Stimulated activated CD8-positive, alpha-beta memory T cell treated with anti-CD3 and anti-CD28 coated beads, Interleukin-7, amount 100 ng/mL, for 48 hours (primary cell): ENCODE results near the gene SECISBP2L.

Experiments
- DNase-seq, 2 donors: peaks; one replicate each; pipeline ENCODE4 v3.0.0-alpha.2; 2020; ENCODE audit warnings: low read depth in 1 of 2; ENCODE audit errors: extremely low read depth in 1 of 2

The SECISBP2L gene

DNA sequence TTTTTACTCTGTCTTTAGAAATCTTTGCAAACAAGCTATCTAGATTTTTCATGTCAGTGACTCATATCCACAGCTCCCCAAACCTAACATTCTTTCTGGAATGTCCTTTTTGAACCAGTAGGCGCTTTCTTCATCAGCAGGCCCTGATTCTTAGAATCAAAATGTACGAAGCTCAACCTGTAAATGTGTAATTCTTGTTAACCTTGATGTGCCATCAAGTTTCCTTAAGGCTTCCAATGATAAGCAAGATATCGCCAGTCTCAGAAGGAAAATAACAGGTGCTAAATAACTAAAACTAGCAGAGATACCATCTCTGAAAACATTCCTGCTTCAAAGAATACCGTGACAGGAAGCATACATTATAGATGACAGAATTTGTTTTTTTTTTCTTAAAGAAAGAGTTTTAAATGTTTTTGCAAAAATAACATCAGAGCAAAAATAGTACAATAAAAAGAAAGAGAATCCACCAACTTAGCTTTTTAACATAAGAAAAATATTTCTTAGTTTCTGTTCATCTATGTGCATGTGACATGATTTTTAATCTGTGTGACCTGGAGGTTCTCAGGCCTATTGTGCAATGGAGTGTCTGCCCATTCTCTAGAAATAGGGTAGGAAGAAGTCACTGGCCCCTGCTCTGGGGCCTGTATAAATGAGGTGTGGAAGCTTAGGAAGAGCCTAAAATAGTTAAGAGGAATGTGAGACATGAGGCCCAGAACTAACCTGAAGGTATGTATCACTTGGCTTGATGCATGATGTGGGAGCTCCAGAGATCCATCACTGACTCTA is 14.7 kb upstream of the SECISBP2L start:
- no peak for DNase-seq

- no peak for DNase-seq
These were observed 13.2 kb upstream of the SECISBP2L start for GRCh38 chr15:49059491-49059890.

- no peak for DNase-seq
These were observed 12.3 kb upstream of the SECISBP2L start for GRCh38 chr15:49058559-49058958.

- no peak for DNase-seq
These were observed 9.4 kb upstream of the SECISBP2L start for GRCh38 chr15:49055630-49056029.

GRCh38 chr15:49052662-49053061 is 6.4 kb upstream of the SECISBP2L start:
- no peak for DNase-seq

GRCh38 chr15:49047456-49047855 is 1.2 kb upstream of the SECISBP2L start:
- no peak for DNase-seq

DNA sequence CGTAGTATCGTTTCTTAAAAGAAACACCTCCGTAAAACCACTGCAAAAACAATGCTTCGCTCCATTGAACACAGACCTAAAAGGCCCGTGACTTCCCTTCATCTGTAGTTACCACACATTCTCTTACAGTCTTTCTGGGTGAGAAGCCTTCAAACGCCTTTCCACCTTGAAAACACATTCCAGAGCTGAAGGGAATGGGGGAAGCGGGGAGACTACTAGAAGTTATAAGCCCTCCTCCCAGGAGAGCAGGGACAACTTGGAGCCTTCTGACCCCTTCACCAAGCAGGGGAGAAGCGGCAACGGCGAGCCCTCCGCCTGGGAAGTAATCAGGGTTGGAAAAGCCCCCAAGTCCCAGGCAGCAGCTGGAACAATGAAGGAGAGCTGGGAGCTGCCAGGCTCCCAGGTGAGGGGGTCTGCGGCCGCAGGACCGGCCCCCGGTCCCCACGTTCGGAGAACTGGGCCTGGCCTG is 461 bp downstream of the SECISBP2L start:
- peak in 1 of 2 donors; percentile 1 for DNase-seq

DNA sequence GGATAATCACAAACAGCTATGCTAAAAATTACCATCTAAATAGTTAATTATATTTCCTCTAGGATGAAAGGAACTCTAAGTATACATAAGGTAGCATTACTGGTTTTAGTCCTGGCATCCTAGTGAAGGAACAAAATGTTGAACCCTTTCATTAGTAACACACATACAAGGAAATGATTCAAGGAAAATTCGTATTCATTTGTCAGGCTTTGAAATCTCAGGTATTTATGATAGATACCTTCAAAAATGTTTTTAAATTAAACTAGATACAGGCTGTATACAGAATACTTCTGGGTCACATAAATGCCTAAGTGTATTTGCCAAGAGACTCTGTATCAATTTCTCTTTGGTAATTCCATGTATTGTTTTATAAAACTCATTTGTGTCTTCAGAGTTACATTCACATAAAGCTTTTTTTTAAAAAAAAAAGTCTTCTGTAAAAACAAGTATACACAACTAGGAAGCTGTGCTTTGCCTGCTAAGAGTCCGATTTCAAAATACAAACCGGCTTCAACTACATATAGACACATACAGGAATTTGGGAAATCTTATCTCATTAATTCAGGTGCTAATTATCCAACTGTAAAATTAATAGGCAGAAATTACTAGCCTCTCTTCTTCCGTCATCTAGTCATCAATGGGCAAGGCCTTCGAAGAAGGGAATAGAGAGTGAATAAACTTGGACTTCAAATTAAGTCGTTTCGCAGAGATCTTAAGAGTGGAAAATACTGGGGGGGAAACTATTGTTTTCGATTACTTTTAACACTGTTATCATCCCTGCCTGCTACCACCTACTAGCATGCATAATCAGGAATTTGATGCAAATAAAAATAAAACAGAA is 1.3 kb downstream of the SECISBP2L start:
- DNase-seq: no peak

DNA sequence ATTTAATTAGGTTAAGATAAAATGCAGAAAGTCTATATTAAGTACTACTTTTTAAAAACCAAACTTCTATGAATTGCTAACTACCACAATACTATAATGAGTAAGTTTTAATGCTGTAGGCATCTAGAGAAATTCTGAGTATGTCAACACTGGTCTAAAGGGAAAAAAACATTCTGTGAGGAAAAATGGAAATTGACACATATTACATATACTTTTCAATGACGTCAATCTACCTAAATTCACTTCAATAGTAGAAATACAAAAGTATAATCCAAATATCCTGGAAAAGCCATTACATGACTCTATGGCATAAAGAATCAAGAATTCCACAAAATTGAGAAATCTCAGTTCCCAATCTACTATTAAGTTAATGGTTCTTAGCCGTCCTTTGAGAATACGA is 2.2 kb downstream of the SECISBP2L start:
- DNase-seq: no peak

DNA sequence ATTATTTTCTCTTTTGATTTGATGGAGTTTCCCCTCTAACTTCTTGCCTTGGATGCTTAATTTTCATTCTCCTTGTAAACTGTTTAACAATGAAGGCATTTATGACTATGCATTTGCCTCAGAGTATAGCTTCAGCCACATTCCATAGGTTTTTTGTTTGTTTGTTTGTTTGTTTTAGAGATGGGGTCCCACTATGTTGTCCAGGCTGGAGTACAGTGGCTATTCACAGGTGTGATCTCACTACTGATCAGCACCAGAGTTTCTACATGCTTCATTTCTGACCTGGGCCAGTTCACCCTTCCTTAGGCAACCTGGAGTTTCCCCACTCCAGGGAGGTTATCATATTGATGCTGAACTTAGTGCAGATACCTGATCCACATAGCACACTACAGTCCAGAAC is 4.1 kb downstream of the SECISBP2L start:
- DNase-seq: no peak

DNA sequence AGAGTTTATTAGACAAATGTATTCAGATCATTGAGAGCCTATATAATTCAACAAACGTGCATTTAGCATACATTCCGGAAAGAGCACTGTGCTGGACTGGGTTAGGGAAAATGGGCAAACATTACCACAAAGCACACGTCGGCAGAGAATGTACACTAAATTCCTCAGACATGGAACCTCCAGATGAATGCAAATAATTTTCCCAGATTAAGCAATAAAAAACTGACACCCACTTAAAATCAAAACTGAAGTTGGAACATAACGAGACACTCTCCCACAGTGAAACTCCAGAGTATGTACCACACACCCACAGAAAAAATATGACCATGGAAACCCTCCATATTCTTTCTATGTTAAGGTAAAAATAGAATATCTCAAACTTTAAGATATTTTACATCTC is 4.8 kb downstream of the SECISBP2L start:
- no peak for DNase-seq

GRCh38 chr15:49040151-49040550 is 6.1 kb downstream of the SECISBP2L start:
- DNase-seq: no peak

DNA sequence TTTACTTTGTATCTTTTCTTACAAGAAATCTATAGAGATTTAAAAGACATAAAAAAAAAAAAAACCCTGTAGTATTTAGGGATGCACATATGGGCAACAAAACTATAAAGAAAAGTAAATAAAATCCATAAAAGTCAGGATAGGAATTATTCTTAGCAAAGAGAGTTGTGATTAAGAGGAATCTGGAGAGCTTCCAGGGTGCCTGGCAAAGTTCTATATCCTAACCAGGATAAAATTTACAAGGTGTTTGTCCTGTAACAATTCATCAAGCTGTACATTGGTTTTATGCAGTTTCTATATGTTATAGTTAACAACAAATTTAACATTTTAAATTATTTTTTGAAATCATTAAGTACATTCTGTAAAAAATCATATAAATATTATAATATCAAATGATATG is 7.9 kb downstream of the SECISBP2L start:
- DNase-seq: no peak

GRCh38 chr15:49037546-49037940 is 8.7 kb downstream of the SECISBP2L start:
- no peak for DNase-seq

- DNase-seq: no peak
These were observed 9.3 kb downstream of the SECISBP2L start for GRCh38 chr15:49036650-49037545.

DNA sequence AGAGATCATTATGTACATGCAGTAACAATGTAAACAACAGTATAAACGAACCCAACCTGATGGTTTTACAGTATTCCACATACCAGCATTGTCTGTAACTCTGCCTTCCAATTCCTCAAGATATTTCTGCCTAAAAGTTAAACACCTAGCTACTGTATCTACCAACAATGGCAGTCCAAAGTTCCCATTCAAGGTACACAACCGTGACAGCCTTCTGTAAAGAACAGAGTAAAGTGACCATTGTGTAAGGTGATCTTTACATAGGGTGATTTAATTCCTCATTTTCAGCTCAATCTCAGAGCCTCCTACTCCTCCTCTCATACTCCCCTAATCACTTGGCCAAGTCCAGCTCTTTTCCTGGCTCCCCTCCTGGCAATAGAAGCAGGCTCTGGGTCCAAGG is 10.4 kb downstream of the SECISBP2L start:
- DNase-seq: no peak

DNA sequence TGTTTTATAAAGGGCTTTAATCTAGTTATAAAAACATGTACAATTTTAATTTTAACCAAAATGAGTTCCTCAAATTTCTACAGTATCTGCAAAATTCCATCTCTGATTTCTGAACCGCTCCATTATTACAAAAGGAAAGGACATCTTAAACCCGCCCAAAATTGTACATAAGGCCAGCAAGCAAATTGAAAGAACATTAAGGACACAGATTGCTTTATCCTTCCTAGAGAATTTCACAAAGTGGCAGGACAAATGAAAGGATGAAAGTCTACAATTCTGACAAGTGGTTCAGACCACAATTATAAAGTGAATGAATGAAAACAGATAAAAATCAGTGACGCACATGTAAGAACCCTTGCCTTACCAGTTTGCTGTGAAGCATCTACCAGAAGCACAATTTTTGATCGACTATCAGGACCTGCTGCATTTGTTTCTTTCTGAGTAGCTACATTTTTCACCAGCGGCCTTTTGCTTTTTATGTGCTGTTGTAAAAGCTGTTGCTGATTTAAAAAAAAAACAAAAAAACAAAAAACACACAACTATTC is 13.6 kb downstream of the SECISBP2L start:
- DNase-seq: no peak

- DNase-seq: no peak
These were observed 14.4 kb downstream of the SECISBP2L start for GRCh38 chr15:49031804-49032203.

DNA sequence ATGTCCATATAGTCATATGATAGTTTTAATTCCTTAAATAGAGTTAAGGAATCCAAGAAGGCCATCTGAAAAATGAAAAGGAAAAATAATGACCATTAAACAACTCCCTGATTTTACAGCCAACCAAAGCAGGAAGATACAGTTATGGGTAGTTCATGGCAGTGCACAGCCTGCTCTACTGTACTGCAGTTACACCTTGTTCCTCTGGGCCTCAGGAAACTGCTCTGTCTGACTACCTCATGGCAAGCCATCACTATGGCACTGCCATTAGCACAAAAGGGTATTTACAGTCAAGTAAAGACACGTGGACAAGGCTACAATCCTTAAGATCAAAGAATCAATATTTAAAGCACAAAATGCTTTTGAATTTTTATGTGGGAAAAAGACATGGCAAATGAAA is 19.5 kb downstream of the SECISBP2L start:
- no peak for DNase-seq

- DNase-seq: no peak
These were observed 21.4 kb downstream of the SECISBP2L start for GRCh38 chr15:49024840-49025239.

DNA sequence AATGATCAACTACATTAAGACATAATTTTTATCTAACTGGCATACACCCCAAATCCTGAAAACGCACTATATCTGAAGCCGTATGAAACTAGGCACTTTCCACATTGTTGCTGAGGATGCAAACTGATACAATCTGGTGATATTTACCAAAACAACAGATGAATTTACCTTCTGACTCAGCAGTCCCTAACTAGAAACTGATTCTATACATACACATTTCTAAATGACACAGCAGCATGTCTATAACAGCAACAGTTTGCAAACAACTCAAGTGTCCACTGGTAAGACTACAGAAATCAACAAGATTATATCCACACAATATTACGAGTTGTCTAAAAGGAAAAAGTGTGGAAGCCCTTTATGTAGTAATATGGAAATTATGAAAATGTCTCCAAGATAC is 22.9 kb downstream of the SECISBP2L start:
- no peak for DNase-seq
